ENCODE results near the gene KATNBL1. TPM values are rescaled to one million over a fixed set of nuclear protein-coding genes. Genes with fewer than 3 reads are reported as not detected.

The KATNBL1 gene
- total RNA-seq, 1 experiment from 2014 or later = 12.9 TPM

DNA sequence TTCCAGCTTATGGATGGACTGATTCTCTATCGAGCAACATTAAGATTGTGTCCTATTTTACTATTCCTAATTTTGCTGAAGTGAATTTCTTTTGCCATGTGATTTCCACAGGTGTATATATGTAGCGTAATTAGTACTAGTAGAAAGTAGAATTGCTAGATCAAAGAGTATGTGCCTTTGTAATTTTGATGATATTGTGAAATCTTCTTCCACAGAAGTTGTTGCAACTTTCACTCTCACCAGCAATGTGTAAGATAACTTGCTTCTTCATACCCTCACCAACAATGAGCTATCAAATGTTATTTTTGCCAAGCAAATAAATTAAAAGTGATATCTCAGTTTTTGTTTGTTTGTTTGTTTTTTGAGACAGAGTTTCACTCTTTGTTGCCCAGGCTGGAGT, 102.6 kb downstream of the KATNBL1 start:
- intact Hi-C loops (cut with micrococcal nuclease; ENCODE audit: unreplicated experiment) = no loop called here
- no peaks in the 10 kb centered on the region for H3K4me1 Mint-ChIP-seq (ENCODE audit: low read depth, unreplicated experiment)
- CTCF ChIA-PET = no interaction called here
- H3K9me3 Mint-ChIP-seq (ENCODE audit: low read depth, unreplicated experiment) = no peaks in the 10 kb centered on the region
- BruUV-seq (replicated peaks) = no TSS peak
- H3K36me3 Mint-ChIP-seq (ENCODE audit: insufficient read depth, unreplicated experiment) = no peaks in the 10 kb centered on the region
- H3K27ac Mint-ChIP-seq (ENCODE audit: unreplicated experiment) = no peak overlapping the region
- TF ChIP-seq, protein P1, sequence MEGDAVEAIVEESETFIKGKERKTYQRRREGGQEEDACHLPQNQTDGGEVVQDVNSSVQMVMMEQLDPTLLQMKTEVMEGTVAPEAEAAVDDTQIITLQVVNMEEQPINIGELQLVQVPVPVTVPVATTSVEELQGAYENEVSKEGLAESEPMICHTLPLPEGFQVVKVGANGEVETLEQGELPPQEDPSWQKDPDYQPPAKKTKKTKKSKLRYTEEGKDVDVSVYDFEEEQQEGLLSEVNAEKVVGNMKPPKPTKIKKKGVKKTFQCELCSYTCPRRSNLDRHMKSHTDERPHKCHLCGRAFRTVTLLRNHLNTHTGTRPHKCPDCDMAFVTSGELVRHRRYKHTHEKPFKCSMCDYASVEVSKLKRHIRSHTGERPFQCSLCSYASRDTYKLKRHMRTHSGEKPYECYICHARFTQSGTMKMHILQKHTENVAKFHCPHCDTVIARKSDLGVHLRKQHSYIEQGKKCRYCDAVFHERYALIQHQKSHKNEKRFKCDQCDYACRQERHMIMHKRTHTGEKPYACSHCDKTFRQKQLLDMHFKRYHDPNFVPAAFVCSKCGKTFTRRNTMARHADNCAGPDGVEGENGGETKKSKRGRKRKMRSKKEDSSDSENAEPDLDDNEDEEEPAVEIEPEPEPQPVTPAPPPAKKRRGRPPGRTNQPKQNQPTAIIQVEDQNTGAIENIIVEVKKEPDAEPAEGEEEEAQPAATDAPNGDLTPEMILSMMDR (IDR thresholded peaks at IDR 0.05; ENCODE audit: unreplicated experiment) = no peak
- no peaks in the 10 kb centered on the region for H3K27me3 Mint-ChIP-seq (ENCODE audit: unreplicated experiment)
- DNase-seq = no peak
- H3K4me3 Mint-ChIP-seq (ENCODE audit: low read depth, unreplicated experiment) = no peak overlapping the region

DNA sequence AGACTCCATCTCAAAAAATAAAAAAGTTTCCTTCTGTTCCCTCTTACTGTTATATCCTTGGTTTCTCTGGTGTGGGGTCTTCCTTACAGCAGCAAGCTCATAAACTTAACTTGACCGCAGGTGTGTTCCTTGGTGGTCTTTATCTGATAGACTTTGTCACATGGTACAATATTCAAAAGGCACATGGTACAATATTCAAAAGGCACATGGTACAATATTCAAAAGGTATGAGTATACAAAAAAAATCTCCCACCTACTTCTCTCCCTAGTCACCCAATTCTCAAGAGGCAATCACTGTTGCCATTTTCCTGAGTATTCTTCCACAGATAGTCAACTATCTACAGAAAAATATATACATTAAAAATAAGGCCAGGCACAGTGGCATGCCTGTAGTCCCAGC, 103.5 kb downstream of the KATNBL1 start:
- no peak overlapping the region for H3K4me3 Mint-ChIP-seq (ENCODE audit: low read depth, unreplicated experiment)
- CTCF ChIA-PET = no interaction called here
- no peak for DNase-seq
- H3K9me3 Mint-ChIP-seq (ENCODE audit: low read depth, unreplicated experiment) = no peaks in the 10 kb centered on the region
- peaks cover 8% of the 10 kb centered on the region for H3K36me3 Mint-ChIP-seq (ENCODE audit: insufficient read depth, unreplicated experiment)
- intact Hi-C loops (cut with micrococcal nuclease; ENCODE audit: unreplicated experiment) = no loop called here
- no peaks in the 10 kb centered on the region for H3K27me3 Mint-ChIP-seq (ENCODE audit: unreplicated experiment)
- TF ChIP-seq, protein P1 (IDR thresholded peaks at IDR 0.05; ENCODE audit: unreplicated experiment) = no peak
- H3K27ac Mint-ChIP-seq (ENCODE audit: unreplicated experiment) = no peak overlapping the region
- H3K4me1 Mint-ChIP-seq (ENCODE audit: low read depth, unreplicated experiment) = no peaks in the 10 kb centered on the region
- BruUV-seq (replicated peaks) = no TSS peak

DNA sequence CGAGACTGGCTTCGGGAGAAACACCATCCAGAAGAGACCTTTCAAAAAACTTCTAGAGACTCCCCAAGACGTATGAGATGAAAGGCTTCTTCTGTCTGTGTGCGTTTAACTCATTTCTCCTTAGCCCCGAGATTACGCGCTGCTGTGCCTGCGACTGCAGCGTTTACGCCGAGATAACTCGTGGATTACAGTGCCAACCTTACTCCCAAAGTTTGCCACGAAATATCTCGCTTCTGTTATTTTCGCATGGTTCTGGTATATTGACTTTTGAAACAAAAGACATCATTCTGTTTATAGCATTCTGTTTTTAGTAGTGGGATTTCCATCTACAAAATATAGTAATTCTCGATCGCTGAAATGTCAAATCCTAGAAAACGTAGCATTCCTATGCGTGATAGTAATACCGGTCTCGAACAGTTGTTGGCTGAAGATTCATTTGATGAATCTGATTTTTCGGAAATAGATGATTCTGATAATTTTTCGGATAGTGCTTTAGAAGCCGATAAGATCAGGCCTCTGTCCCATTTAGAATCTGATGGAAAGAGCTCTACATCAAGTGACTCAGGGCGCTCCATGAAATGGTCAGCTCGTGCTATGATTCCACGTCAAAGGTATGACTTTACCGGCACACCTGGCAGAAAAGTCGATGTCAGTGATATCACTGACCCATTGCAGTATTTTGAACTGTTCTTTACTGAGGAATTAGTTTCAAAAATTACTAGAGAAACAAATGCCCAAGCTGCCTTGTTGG, 107.5 kb downstream of the KATNBL1 start:
- H3K27ac Mint-ChIP-seq (ENCODE audit: unreplicated experiment) = peak overlapping the region; percentile 89
- intact Hi-C loops (cut with micrococcal nuclease; ENCODE audit: unreplicated experiment) = no loop called here
- CTCF ChIA-PET = no interaction called here

DNA sequence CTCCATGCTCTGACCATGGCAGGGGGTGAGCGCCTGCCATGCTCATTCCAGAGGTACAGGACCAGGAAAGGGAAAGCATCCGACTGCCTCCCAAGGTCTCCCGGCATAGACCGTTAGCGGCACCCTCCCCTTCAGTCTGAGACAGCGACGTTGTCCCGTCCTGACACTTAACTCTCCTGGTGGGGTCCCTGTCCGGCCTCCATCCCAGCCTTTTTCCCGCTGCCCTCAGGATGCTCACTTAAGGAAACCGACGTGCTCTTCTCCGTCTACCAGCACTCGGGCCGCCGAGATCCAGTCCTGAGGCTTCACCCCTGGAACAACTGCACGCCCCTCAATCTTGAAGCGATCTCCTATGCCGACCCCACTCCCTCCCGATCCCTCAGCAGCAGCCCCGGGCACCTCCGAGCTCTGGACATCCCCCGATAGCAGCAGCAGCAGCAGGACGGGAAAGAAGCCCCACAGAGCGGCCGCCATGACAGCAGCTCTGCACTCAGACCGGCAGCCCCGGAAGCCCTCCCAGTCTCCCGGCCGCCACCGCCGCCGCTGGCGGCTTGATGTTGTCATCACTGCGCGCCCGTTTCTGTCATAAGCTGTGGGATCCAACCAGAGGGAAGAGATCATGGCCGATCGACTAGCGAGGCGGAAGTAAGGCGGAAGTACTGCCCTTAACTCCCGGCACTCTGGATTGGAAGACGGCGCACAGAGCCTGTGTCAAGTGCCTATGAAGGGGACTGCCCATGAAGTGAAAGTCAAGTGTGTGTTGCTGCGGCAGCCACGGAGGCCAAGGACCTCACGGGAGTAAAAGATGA, 108.3 kb downstream of the KATNBL1 start, which contains the start of the genes EMC7 and PGBD4:
Gene EMC7, minus strand, starts transcription at position 497 of the 809 bp plus-strand sequence. Its CDS starts 23 bp downstream, at position 474.
Gene PGBD4, plus strand, starts transcription at position 718 of the 809 bp plus-strand sequence. CDS start 449 bp downstream, outside the sequence.
- TF ChIP-seq, protein P1 (IDR thresholded peaks at IDR 0.05; ENCODE audit: unreplicated experiment) = no peak
- CTCF ChIA-PET = no interaction called here
- Mint-ChIP-seq H3K4me3 (ENCODE audit: low read depth, unreplicated experiment) (peak within 1 kb of the TSS; percentile 89), H3K4me1 (ENCODE audit: low read depth, unreplicated experiment) (no peaks in the 10 kb centered on the region), H3K27me3 (ENCODE audit: unreplicated experiment) (no peaks in the 10 kb centered on the region), H3K36me3 (ENCODE audit: insufficient read depth, unreplicated experiment) (peaks cover 17% of the 10 kb centered on the region), H3K9me3 (ENCODE audit: low read depth, unreplicated experiment) (no peaks in the 10 kb centered on the region), H3K27ac (ENCODE audit: unreplicated experiment) (peak within 1 kb of the TSS; percentile 89)
- intact Hi-C loops (cut with micrococcal nuclease; ENCODE audit: unreplicated experiment) = no loop called here
- DNase-seq = peak; percentile 82
- BruUV-seq (replicated peaks) = TSS peak; percentile 62

More for the DNA sequence above, 107.5 kb downstream of the KATNBL1 start:
- H3K36me3 Mint-ChIP-seq (ENCODE audit: insufficient read depth, unreplicated experiment) = peaks cover 17% of the 10 kb centered on the region
- no peaks in the 10 kb centered on the region for H3K4me1 Mint-ChIP-seq (ENCODE audit: low read depth, unreplicated experiment)
- DNase-seq = no peak
- H3K27me3 Mint-ChIP-seq (ENCODE audit: unreplicated experiment) = no peaks in the 10 kb centered on the region
- TSS peak; percentile 83 for BruUV-seq (replicated peaks)
- H3K9me3 Mint-ChIP-seq (ENCODE audit: low read depth, unreplicated experiment) = no peaks in the 10 kb centered on the region
- H3K4me3 Mint-ChIP-seq (ENCODE audit: low read depth, unreplicated experiment) = peak overlapping the region; percentile 89
- TF ChIP-seq, protein P1 (IDR thresholded peaks at IDR 0.05; ENCODE audit: unreplicated experiment) = no peak
